ENCODE measurements around the gene PMM1. TPM values are rescaled to one million over a fixed set of nuclear protein-coding genes. Genes with fewer than 3 reads are reported as not detected.

The PMM1 gene
- total RNA-seq, 6 experiments from 2014 or later, result 21.6 to 45.1 (median 36.2) TPM

GRCh38 chr22:41603873-41604332, 14.3 kb upstream of the PMM1 start:
- 59% methylated on average over 3 of the region's 4 CpGs for WGBS (ENCODE audit: insufficient coverage, low coverage, low lambda C conversion rate, missing lambda C conversion rate)
- Histone ChIP-seq H3K9me3 (no peaks in the 10 kb centered on the region), H3K36me3 (peaks cover 0 to 78% (median 34%) of the 10 kb centered on the region in 4 donors), H3K27ac (no peak overlapping the region), H3K4me3 (no peak overlapping the region), H3K27me3 (no peaks in the 10 kb centered on the region), H3K4me1 (no peaks in the 10 kb centered on the region)
- peak in 1 of 4 donors; percentile 18 for ATAC-seq
- no peak for DNase-seq
- TF ChIP-seq, protein P1, sequence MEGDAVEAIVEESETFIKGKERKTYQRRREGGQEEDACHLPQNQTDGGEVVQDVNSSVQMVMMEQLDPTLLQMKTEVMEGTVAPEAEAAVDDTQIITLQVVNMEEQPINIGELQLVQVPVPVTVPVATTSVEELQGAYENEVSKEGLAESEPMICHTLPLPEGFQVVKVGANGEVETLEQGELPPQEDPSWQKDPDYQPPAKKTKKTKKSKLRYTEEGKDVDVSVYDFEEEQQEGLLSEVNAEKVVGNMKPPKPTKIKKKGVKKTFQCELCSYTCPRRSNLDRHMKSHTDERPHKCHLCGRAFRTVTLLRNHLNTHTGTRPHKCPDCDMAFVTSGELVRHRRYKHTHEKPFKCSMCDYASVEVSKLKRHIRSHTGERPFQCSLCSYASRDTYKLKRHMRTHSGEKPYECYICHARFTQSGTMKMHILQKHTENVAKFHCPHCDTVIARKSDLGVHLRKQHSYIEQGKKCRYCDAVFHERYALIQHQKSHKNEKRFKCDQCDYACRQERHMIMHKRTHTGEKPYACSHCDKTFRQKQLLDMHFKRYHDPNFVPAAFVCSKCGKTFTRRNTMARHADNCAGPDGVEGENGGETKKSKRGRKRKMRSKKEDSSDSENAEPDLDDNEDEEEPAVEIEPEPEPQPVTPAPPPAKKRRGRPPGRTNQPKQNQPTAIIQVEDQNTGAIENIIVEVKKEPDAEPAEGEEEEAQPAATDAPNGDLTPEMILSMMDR (IDR thresholded peaks at IDR 0.05), result no peak
- no peak for TF ChIP-seq POLR2A (IDR thresholded peaks at IDR 0.05)
- intact Hi-C loops (cut with DNase I), result no loop called here

DNA sequence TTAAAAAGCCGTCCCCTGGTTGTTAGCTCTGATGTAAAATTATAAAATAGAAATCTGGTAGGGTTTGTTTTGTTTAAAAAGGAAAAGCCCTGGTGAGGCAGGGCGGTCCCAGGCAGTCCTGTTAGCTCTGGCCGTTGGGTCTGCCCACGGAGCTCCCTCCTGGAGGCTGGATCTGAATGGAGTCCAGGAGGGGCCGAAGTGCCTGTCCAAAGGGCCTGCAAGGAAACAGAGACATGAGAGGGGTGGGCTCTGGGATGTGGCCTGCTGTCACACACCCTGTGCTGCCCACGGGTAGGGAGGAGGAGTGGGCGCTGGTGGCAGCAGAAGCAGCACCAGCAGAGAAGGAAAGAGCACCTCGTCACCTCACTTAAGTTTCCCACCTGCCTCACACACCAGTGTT, 11.3 kb upstream of the PMM1 start:
- Histone ChIP-seq H3K9me3 (no peaks in the 10 kb centered on the region), H3K27ac (no peak overlapping the region), H3K36me3 (peaks cover 0 to 55% (median 29%) of the 10 kb centered on the region in 4 donors), H3K4me1 (no peaks in the 10 kb centered on the region), H3K4me3 (no peak overlapping the region), H3K27me3 (no peaks in the 10 kb centered on the region)
- intact Hi-C loops (cut with DNase I), result no loop called here
- 92% methylated on average over 7 of the region's 8 CpGs for WGBS (ENCODE audit: insufficient coverage, low coverage, low lambda C conversion rate, missing lambda C conversion rate)
- no peak for ATAC-seq
- DNase-seq, result no peak
- no peak for TF ChIP-seq POLR2A (IDR thresholded peaks at IDR 0.05)
- TF ChIP-seq, protein P1 (IDR thresholded peaks at IDR 0.05), result no peak

- no peak for ATAC-seq
These were observed 9.4 kb upstream of the PMM1 start for GRCh38 chr22:41598891-41599635.

DNA sequence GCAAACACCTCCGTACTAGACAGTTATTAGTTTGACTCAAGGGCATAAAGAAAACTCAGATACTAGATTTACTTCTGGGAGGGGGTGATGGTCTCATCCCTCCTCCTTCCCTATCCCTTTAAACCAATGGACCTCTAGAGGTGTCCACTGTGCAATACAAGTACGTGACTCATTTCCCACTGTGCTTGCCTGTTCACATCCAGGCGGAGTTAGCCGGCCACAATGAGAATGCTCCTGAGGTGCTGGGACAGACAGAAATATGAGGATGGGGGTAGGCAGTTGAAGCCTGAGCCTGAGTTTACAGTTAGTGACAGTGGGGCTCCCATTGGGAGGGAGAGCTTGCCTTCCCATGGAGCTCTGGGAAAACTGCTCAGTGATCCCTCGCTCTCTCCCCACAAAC, 8.4 kb upstream of the PMM1 start:
- intact Hi-C loops (cut with DNase I), result loop anchor here (5.0 to 10.0 kb wide), 2 partner anchors 53 to 56 kb away; partner anchors contain the start of gene POLR3H (in 2 of the 2)
- no peaks in the 10 kb centered on the region for H3K4me1 ChIP-seq
- TF ChIP-seq, protein P1 (IDR thresholded peaks at IDR 0.05), result no peak
- no peak for TF ChIP-seq POLR2A (IDR thresholded peaks at IDR 0.05)
- H3K4me3 ChIP-seq, result no peak overlapping the region
- ATAC-seq (peak in 1 of 4 donors; percentile 6), DNase-seq (no peak)
- H3K36me3 ChIP-seq, result peaks cover 0 to 33% (median 15%) of the 10 kb centered on the region in 4 donors
- H3K27me3 ChIP-seq, result no peaks in the 10 kb centered on the region
- 69% methylated on average over 4 of the region's 5 CpGs for WGBS (ENCODE audit: insufficient coverage, low coverage, low lambda C conversion rate, missing lambda C conversion rate)
- no peaks in the 10 kb centered on the region for H3K9me3 ChIP-seq
- no peak overlapping the region for H3K27ac ChIP-seq

More at GRCh38 chr22:41598891-41599635, 9.4 kb upstream of the PMM1 start:
- no peak overlapping the region for H3K27ac ChIP-seq
- DNase-seq, result no peak
- H3K9me3 ChIP-seq, result no peaks in the 10 kb centered on the region
- H3K36me3 ChIP-seq, result peaks cover 0 to 41% (median 20%) of the 10 kb centered on the region in 4 donors
- no peak for TF ChIP-seq POLR2A (IDR thresholded peaks at IDR 0.05)
- TF ChIP-seq, protein P1 (IDR thresholded peaks at IDR 0.05), result no peak
- intact Hi-C loops (cut with DNase I), result loop anchor here (5.0 to 10.0 kb wide), 2 partner anchors 54 to 57 kb away; partner anchors contain the start of gene POLR3H (in 2 of the 2)
- no peaks in the 10 kb centered on the region for H3K27me3 ChIP-seq
- 78% methylated on average over 7 of the region's 8 CpGs for WGBS (ENCODE audit: insufficient coverage, low coverage, low lambda C conversion rate, missing lambda C conversion rate)
- H3K4me1 ChIP-seq, result no peaks in the 10 kb centered on the region
- no peak overlapping the region for H3K4me3 ChIP-seq
